GM12878 (cell line): ENCODE data around the gene TNPO2. TPM values are rescaled to one million over a fixed set of nuclear protein-coding genes. Genes with fewer than 3 reads are reported as not detected.

Experiments
- ATAC-seq: fragments of 200-7000 bp; cut with Tn5 transposase; 3 replicates; pipeline ENCODE4 v1.9.1; 2020; ENCODE audit warnings: mild to moderate bottlenecking, moderate library complexity
- BruUV-seq: library from RNA; stranded (reverse); fragments of 400-500 nt; replicated peaks from 2 replicates; lab custom pipeline; 2021; lab: Mats Ljungman, UMichigan
- CTCF ChIA-PET: fragments of 300-600 bp; sonication (Branson Sonifier 250); formaldehyde crosslinking; extraction: SDS; loops from one replicate; lab custom pipeline; 2021; ENCODE audit warnings: inconsistent platforms; lab: Yijun Ruan, JAX
- POLR2A ChIA-PET: fragments of 350-600 bp; formaldehyde crosslinking; extraction: SDS; loops from one replicate; lab custom pipeline; 2021; ENCODE audit warnings: inconsistent platforms; lab: Charles Lee
- RAD21 ChIA-PET: fragments of 300-600 bp; sonication (Branson Sonifier 250); formaldehyde crosslinking; loops from one replicate; lab custom pipeline; 2023; ENCODE audit warnings: antibody characterized with exemption; ENCODE audit not compliant: unreplicated experiment; lab: Charles Lee
- SMC1A ChIA-PET: fragments of 300-600 bp; sonication (Branson Sonifier 250); formaldehyde crosslinking; loops from one replicate; lab custom pipeline; 2023; ENCODE audit not compliant: unreplicated experiment, uncharacterized antibody; lab: Charles Lee
- DNase-seq: peaks from one replicate; pipeline ENCODE4 v3.0.0-alpha.2; 2011; ENCODE audit warnings: low read depth, low spot score
- FAIRE-seq: peaks from 3 replicates; lab custom pipeline; 2011; peaks lifted over from hg19 to GRCh38; lab: Jason Lieb, UNC
- H2AFZ ChIP-seq: 2 replicates; pipeline ENCODE4 v1.6.0; 2011; ENCODE audit warnings: low read depth, low read length, control low read depth; ENCODE audit not compliant: control insufficient read depth
- H3K27ac ChIP-seq: 2 replicates; pipeline ENCODE4 v1.5.1; 2011; ENCODE audit warnings: control low read depth; ENCODE audit not compliant: control insufficient read depth, insufficient read depth
- H3K27me3 ChIP-seq, 2 experiments: replicated peaks in 1 of 2; 2 replicates each; pipeline versions ENCODE4 v1.6.0 to v1.6.1; 2011; ENCODE audit warnings: low read length in 1 of 2; ENCODE audit not compliant: control insufficient read depth in 2 of 2, insufficient read depth in 2 of 2
- H3K36me3 ChIP-seq, 2 experiments: 2 replicates each; pipeline ENCODE4 v1.5.1; 2011; ENCODE audit warnings: low read length in 1 of 2; ENCODE audit not compliant: control insufficient read depth in 2 of 2, insufficient read depth in 2 of 2
- H3K4me1 ChIP-seq: 2 replicates; pipeline ENCODE4 v1.6.1; 2011; ENCODE audit warnings: mild to moderate bottlenecking, low read length, moderate library complexity, mixed read lengths; ENCODE audit not compliant: control insufficient read depth, insufficient read depth
- H3K4me2 ChIP-seq: 2 replicates; pipeline ENCODE4 v1.6.0; 2011; ENCODE audit warnings: control low read depth; ENCODE audit not compliant: control insufficient read depth, insufficient read depth
- H3K4me3 ChIP-seq: fragments of 200-600 bp; sonication (generic); 2 replicates; pipeline ENCODE4 v1.5.1; 2016
- H3K79me2 ChIP-seq: 2 replicates; pipeline ENCODE4 v1.6.0; 2011; ENCODE audit warnings: low read length; ENCODE audit not compliant: control insufficient read depth, insufficient read depth
- H3K9ac ChIP-seq: 2 replicates; pipeline ENCODE4 v1.8.0; 2011; ENCODE audit warnings: low read length, control low read depth, mixed read lengths; ENCODE audit not compliant: control insufficient read depth, insufficient read depth
- H3K9me3 ChIP-seq: replicated peaks from 3 replicates; pipeline ENCODE4 v1.5.1; 2011; ENCODE audit warnings: mild to moderate bottlenecking, low read length; ENCODE audit not compliant: control insufficient read depth, insufficient read depth
- H4K20me1 ChIP-seq: 2 replicates; pipeline ENCODE4 v1.6.0; 2011; ENCODE audit not compliant: control insufficient read depth, insufficient read depth
- BCL3 ChIP-seq: IDR thresholded peaks from 2 replicates; pipeline ENCODE4 v1.6.1; 2011; ENCODE audit warnings: borderline replicate concordance, low read depth, mild to moderate bottlenecking, moderate library complexity, low read length; ENCODE audit not compliant: insufficient read depth, poor library complexity, severe bottlenecking
- BHLHE40 ChIP-seq, 2 experiments: fragments of 450-650 bp in 1 of 2; IDR thresholded peaks; 2 replicates each; pipeline ENCODE4 v1.6.1; 2011 to 2017; ENCODE audit warnings: low read depth in 2 of 2, borderline replicate concordance in 1 of 2, improper control_type of control experiment in 1 of 2, low read length in 1 of 2, mild to moderate bottlenecking in 1 of 2
- CBX3 ChIP-seq: fragments of 200-600 bp; sonication (generic); IDR thresholded peaks from 2 replicates; pipeline ENCODE4 v1.6.1; 2016; ENCODE audit warnings: low read depth, borderline replicate concordance
- ETV6 ChIP-seq, 2 experiments: fragments of 450-650 bp in 1 of 2; IDR thresholded peaks in 1 of 2; conservative IDR thresholded peaks in 1 of 2; 2 replicates each; pipeline ENCODE4 v1.6.1; 2014; ENCODE audit warnings: antibody characterized with exemption in 1 of 2, borderline replicate concordance in 1 of 2, low read depth in 1 of 2, mild to moderate bottlenecking in 1 of 2, moderate library complexity in 1 of 2
- FOS ChIP-seq: IDR thresholded peaks from 3 replicates; pipeline ENCODE4 v1.6.1; 2011; ENCODE audit warnings: borderline replicate concordance; ENCODE audit not compliant: insufficient read length; ENCODE audit errors: extremely low read depth
- HDGF ChIP-seq: fragments of 450-650 bp; IDR thresholded peaks from 2 replicates; pipeline ENCODE4 v1.6.1; 2016; ENCODE audit warnings: antibody characterized with exemption
- MAX ChIP-seq: IDR thresholded peaks from 2 replicates; pipeline ENCODE4 v1.6.1; 2012; ENCODE audit warnings: low read depth, low read length, improper control_type of control experiment
- MYB ChIP-seq: fragments of 150-350 bp; IDR thresholded peaks from 2 replicates; pipeline ENCODE4 v1.6.1; 2014; ENCODE audit warnings: mild to moderate bottlenecking, low read depth, low read length, borderline replicate concordance
- PAX5 ChIP-seq: IDR thresholded peaks from 2 replicates; pipeline ENCODE4 v1.6.1; 2011; ENCODE audit warnings: low read depth, low read length, borderline replicate concordance
- RCOR1 ChIP-seq: conservative IDR thresholded peaks from 2 replicates; pipeline ENCODE4 v1.6.1; 2012; ENCODE audit warnings: low read depth, low read length, improper control_type of control experiment
- SMC3 ChIP-seq: IDR thresholded peaks from 2 replicates; pipeline ENCODE4 v1.6.1; 2011; ENCODE audit warnings: low read length, improper control_type of control experiment, borderline replicate concordance
- SP1 ChIP-seq: IDR thresholded peaks from one replicate; pipeline ENCODE4 v1.6.1; 2011; ENCODE audit warnings: low read depth, low read length
- SRF ChIP-seq, 2 experiments: IDR thresholded peaks; 2 replicates each; pipeline ENCODE4 v1.6.1; 2011; ENCODE audit warnings: low read depth in 2 of 2, low read length in 2 of 2, mild to moderate bottlenecking in 1 of 2, moderate library complexity in 1 of 2
- STAT1 ChIP-seq: fragments of 450-650 bp; conservative IDR thresholded peaks from 2 replicates; pipeline ENCODE4 v1.6.1; 2014; ENCODE audit warnings: antibody characterized with exemption, mild to moderate bottlenecking
- TCF3 ChIP-seq: IDR thresholded peaks from 2 replicates; pipeline ENCODE4 v1.6.1; 2012; ENCODE audit warnings: low read depth, mild to moderate bottlenecking, low read length, borderline replicate concordance; ENCODE audit not compliant: insufficient read depth
- ZBTB11 ChIP-seq: fragments of 450-650 bp; formaldehyde crosslinking; IDR thresholded peaks from 2 replicates; pipeline ENCODE4 v1.5.0; 2022; ENCODE audit warnings: mild to moderate bottlenecking, missing genetic modification characterization
- WGBS: methylation state at CpG from one replicate; pipeline ENCODE4 v1.1.6; 2016; ENCODE audit warnings: low lambda C conversion rate; ENCODE audit not compliant: insufficient replicate concordance, insufficient coverage; ENCODE audit errors: missing lambda C conversion rate; 5-methylcytosine and 5-hydroxymethylcytosine counted together
- in situ Hi-C: fragments of 300-500 bp; cut with MboI; formaldehyde crosslinking; loops from 9 replicates; pipeline ENCODE4 v1.14.3; 2018; ENCODE audit warnings: mixed read lengths
- intact Hi-C: fragments of 100-400 bp; cut with micrococcal nuclease; formaldehyde crosslinking; loops from one replicate; pipeline ENCODE4 v1.14.2; 2022; ENCODE audit not compliant: unreplicated experiment
- polyA plus RNA-seq, 11 experiments: library from polyadenylated mRNA; depleted of rRNA in 4 of 11; unstranded in 6 of 11; stranded (reverse) in 5 of 11; fragments of >200 nt; fragmentation: Nextera tagmentation in 4 of 11; fragmentation: Illumina TruSeq in 1 of 11; extraction: Ambion mirVana in 4 of 11; extraction: Trizol in 1 of 11; gene quantifications; 1 replicate in 1 of 11; 2 replicates in 10 of 11; pipeline versions ENCODE4 v1.2.1 to v1.2.3, GENCODE V29; 2011 to 2016; ENCODE audit warnings: inconsistent platforms in 2 of 11, missing spikeins in 2 of 11, low read depth in 1 of 11
- total RNA-seq, 4 experiments: library from RNA; depleted of rRNA in 3 of 4; stranded (reverse); fragments of >200 nt in 3 of 4; fragmentation: Illumina TruSeq in 1 of 4; extraction: Trizol in 1 of 4; gene quantifications; 2 replicates each; pipeline versions ENCODE4 v1.2.1 to v1.2.3, GENCODE V29; 2013 to 2021

The TNPO2 gene
- total and polyA plus RNA-seq, 10 of the 15 experiments (the other 5 are each of a cell fraction or from before 2014, with no cell fraction given), result 5.5 to 99.7 (median 29.6) TPM

GRCh38 chr19:12665671-12666264 lies 58.0 kb downstream of the TNPO2 start:
- H3K27ac ChIP-seq, result peak overlapping the region; percentile 92
- ChIA-PET RAD21 (interaction anchor here (0.8 to 1.8 kb wide), 7 partner anchors 52 to 742 kb away, joined by 3 to 9 read pairs (median 4); partner anchors contain the start of genes GET3, ZNF490 and ZNF791), POLR2A (interaction anchor here (0.5 to 2.3 kb wide), 10 partner anchors 9 to 134 kb away, joined by 3 to 15 read pairs (median 4); partner anchors contain the start of genes DHPS, TNPO2, ZNF490 and ZNF791), SMC1A (interaction anchor here (1.1 to 2.4 kb wide), 4 partner anchors 11 to 102 kb away, joined by 3 to 10 read pairs (median 7); partner anchors contain the start of genes ZNF490 and ZNF791), CTCF (interaction anchor here (0.6 to 1.9 kb wide), 8 partner anchors 12 to 1007 kb away, joined by 3 to 13 read pairs (median 4); no protein-coding TSS in a partner anchor)
- no peaks in the 10 kb centered on the region for H3K27me3 ChIP-seq
- DNase-seq (no peak), FAIRE-seq (no peak), ATAC-seq (peak; percentile 14)
- intact Hi-C loops (loop anchor here (2.0 kb wide), 1 partner anchor 53 kb away; no protein-coding TSS in a partner anchor), in situ Hi-C loops (no loop called here)
- H4K20me1 ChIP-seq, result no peaks in the 10 kb centered on the region
- H2AFZ ChIP-seq, result peak overlapping the region; percentile 56
- H3K79me2 ChIP-seq, result peaks cover 51% of the 10 kb centered on the region
- peak overlapping the region; percentile 91 for H3K4me3 ChIP-seq
- WGBS, result 1% methylated on average over 12 of the region's 12 CpGs
- peaks cover 18 to 23% of the 10 kb centered on the region in 2 experiments for H3K36me3 ChIP-seq
- H3K4me1 ChIP-seq, result peaks cover 29% of the 10 kb centered on the region
- TSS peak; percentile 68 for BruUV-seq
- H3K9me3 ChIP-seq, result no peaks in the 10 kb centered on the region
- peak overlapping the region; percentile 81 for H3K9ac ChIP-seq
- H3K4me2 ChIP-seq, result peak overlapping the region; percentile 99
- peak; percentile 2 for TF ChIP-seq SP1
- no peak for TF ChIP-seq PAX5
- 0 out of 2 replicates have a peak, but pooled peaks have one; percentile 62 for TF ChIP-seq TCF3
- no peak for TF ChIP-seq SRF (IDR thresholded peaks at IDR 0.05; ENCODE audit: low read depth in 2 of 2, low read length in 2 of 2)
- TF ChIP-seq BCL3, result no peak
- TF ChIP-seq MYB, result no peak
- no peak for TF ChIP-seq MAX
- TF ChIP-seq SMC3, result no peak
- TF ChIP-seq FOS, result no peak
- TF ChIP-seq RCOR1, result no peak
- no peak for TF ChIP-seq ETV6 (conservative IDR thresholded peaks at IDR 0.05 in 1 of 2, IDR thresholded peaks at IDR 0.05 in 1 of 2; ENCODE audit: borderline replicate concordance in 1 of 2, low read depth in 1 of 2)
- TF ChIP-seq HDGF, result no peak
- no peak for TF ChIP-seq ZBTB11 (CRISPR knock-in tag)
- no peak for TF ChIP-seq CBX3
- TF ChIP-seq BHLHE40 (IDR thresholded peaks at IDR 0.05; ENCODE audit: borderline replicate concordance in 1 of 2, low read depth in 2 of 2, low read length in 1 of 2), result peak in 1 of 2 experiments; percentile 3; a peak in 1 of 4 replicates
- no peak for TF ChIP-seq STAT1
